CD1c-positive myeloid dendritic cell (primary cell): ENCODE measurements around the gene FAM174B.

Experiments
- DNase-seq: peaks from one replicate; pipeline ENCODE4 v3.0.0-alpha.2; 2016; ENCODE audit errors: extremely low spot score

The FAM174B gene

GRCh38 chr15:92664178-92664900, 8.8 kb upstream of the FAM174B start:
- no peak for DNase-seq

DNA sequence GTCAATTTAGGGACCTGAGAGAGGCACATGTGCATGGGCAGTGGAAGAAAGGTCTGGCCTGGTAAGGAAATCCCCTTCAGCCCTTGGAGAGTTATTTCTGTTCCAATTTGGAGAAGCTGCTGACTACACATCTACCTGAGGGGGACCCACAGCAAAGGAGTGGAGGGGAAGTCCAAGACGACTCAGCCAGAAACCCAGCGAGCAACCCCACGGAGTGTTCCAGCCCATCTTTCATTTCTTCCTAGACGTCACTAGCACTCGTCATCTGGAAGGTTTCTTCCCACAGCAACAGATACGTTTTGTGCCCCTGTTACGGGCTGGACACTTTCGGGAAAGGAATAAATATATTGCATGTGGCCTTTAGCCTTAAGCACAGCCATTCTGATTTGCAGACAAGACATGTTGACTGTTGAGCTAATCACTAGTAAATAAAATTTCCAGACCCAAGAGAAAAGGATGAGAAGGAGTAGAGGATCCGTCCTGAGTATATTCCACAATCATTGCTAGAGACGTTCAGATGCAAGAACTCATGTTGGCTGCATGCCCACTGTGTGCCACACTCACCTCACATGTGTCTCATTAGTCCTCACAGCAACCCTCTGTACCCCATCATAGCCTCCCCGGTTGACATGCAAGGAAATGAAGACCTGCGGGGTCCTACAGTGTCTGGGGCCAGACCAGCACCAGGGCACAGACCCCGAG, 7.8 kb upstream of the FAM174B start:
- DNase-seq: no peak

- no peak for DNase-seq
These were observed 7.2 kb upstream of the FAM174B start for GRCh38 chr15:92662762-92663161.

GRCh38 chr15:92661956-92662355, 6.4 kb upstream of the FAM174B start:
- DNase-seq: no peak

DNA sequence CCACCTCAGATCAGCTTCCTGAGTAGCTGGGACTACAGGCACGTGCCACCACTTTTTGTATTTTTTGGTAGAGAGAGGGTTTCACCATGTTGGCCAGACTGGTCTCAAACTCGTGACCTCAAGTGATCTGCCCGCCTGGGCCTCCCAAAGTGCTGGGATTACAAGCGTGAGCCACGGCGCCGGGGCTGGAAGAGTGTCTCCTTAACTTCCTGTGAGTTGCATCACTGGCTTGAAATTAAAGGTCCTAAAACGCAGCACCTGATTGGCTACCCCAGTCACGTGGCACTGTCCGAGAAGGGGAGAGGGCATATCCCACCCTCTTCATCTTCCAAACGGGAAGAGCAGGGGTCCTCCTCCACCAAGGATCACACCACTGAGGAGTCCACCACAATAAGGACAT, 5.5 kb upstream of the FAM174B start:
- DNase-seq: no peak

- DNase-seq: no peak
These were observed 1.9 kb upstream of the FAM174B start for GRCh38 chr15:92657486-92657885.

GRCh38 chr15:92656089-92656488, 514 bp upstream of the FAM174B start:
- DNase-seq: no peak

DNA sequence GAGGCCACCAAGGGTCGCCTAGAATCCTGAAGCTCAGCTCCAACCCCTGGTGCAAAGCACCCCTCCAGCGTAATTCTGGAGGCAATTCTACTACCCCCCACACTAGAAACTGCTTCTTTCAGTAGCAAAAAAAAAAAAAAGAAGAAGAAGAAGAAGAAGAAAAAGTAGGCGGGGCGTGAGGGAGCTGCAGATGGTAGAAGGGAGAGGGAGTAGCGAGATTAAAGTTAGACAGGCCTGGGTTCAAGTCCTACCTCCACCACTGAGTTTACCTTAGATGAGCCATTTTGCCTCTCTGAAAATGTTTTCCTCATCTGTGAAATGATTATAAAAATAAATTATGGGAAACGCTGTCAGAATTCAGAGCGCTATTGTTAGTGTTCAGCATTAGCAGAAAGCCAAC, 913 bp downstream of the FAM174B start:
- no peak for DNase-seq

- DNase-seq: no peak
These were observed 1.6 kb downstream of the FAM174B start for GRCh38 chr15:92653836-92654539.

- DNase-seq: no peak
These were observed 2.2 kb downstream of the FAM174B start for GRCh38 chr15:92653366-92653765.

- DNase-seq: no peak
These were observed 3.0 kb downstream of the FAM174B start for GRCh38 chr15:92652576-92652966.

GRCh38 chr15:92651877-92652575, 3.5 kb downstream of the FAM174B start:
- DNase-seq: no peak

GRCh38 chr15:92650966-92651365, 4.6 kb downstream of the FAM174B start:
- DNase-seq: no peak

DNA sequence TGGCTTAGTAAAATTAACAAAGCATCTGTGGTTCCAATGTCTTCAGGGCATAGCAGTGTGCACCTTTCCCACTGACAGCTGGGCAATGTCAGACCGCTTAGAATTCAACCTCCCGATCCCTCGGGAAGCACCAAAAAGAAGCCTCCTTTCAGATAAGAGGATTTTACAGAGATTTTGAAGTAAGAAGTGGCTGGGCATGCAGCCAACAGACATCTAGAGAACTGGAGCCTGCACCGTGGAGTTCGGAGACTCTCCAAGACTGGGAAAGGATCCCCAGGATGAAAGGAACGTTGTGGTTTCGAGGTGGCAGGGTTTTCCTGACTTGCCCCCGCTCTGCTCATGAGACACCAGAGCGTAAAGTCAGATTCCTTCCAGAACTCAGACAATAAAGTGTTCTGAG, 5.3 kb downstream of the FAM174B start:
- no peak for DNase-seq

DNA sequence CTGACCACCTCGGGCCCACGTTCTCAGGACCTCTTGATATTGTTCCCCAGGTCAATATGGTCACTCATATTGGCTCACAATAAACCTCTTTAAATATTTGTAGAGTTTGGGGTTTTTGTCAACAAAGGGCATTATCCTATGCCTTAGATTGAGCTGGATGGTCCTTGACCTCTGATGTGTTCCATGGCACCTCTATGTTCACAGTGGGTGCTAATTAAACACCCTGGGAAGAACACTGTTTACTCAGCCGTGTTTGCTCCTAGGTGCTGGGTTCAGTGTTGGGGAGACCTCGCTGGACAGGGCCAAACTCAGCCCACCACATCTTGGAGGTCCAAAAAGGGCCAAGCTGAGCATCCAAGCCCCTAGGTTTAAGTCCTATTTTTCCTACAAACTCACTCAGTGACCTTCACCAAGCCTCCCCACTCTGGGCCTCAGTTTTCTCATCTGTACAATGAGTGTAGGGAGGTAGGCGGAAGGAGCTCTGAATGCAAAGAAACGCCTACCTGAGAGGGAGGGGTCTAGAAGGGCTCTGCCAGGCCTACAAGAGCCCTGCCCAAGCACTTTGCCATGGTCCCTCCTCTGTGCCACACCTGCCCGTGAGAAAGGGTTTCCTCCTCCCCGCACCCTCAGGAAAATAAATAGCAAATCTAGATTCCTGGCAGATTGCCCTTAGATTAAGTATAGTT, 7.2 kb downstream of the FAM174B start:
- no peak for DNase-seq

- DNase-seq: no peak
These were observed 8.0 kb downstream of the FAM174B start for GRCh38 chr15:92647467-92648163.

DNA sequence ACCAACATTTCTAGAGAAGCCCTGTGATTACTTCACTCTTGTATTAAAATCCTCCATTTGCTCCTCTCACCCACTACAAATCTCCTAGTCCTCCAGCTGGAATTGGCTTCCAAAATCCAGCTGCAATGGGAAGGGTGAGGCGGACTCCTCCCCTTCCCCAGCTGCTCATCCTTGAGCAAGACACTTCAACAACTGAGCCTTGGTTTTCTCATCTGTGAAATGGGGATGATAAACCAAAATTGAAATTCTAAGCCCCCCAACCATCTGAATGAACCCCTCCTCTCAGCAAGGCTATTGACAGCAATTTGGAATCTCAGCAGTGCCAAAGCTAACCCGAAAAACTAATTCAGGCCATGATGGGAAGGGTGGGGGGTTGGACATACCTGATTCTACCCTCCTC, 9.4 kb downstream of the FAM174B start:
- no peak for DNase-seq

DNA sequence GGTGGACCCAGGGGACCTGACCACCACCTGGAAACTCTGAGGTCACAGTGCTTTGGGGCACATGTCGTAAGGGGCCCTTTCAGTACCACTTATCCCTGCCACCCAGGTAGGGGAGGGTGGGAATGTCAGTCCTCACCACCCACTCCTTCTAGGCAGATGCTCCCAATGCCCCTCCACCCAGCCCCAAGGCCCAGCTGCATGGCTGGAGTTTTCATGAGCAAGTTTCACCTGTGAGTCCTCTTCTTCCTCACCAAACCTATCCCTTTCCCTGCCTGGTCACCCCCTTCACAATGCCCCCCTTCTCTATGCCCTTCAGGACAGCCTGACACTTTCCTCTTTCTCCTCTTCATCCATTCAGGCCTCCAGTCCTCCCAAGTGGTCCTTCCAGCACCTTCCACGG, 9.8 kb downstream of the FAM174B start:
- DNase-seq: no peak

- DNase-seq: no peak
These were observed 10.4 kb downstream of the FAM174B start for GRCh38 chr15:92645051-92645631.
